Measurements from ENCODE around the gene CLPTM1L.

DNA sequence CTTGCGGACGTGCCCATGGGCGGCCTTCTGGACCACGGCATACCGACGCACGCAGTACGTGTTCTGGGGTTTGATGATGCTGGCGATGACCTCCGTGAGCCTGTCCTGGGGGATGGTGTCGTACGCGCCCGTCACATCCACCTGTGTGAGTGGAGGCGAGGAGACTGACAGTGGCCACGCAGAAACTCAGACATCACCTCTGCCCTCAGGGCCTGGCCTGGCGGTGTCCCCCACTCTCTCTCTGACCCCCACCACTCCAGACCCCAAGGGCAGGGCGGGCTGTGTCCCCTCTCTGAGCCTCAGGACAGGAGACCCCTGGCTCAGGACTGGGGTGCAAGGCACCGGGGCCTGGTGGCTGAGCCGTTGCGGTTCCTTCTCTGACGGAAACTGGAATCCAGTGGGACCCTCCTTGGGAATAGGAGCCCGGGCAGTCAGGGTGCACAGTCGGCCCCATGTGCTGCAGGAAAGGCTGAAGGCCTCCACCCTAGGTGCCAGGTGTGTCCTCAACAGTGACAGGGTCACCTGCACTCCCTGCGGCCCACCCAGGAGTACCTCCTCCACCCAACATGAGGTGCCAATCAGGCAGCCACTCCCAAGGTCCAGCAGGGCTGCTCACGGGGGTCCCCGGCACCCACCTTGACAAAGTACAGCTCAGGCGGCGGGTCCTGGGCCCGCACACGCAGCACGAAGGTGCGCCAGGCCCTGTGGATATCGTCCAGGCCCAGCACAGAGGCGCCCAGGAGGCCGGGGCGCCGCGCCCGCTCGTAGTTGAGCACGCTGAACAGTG, 66.0 kb downstream of the CLPTM1L start:
- TF ChIP-seq RAD21 (conservative IDR thresholded peaks at IDR 0.05) (no peak), POLR2AphosphoS5 (IDR thresholded peaks at IDR 0.05) (no peak), EP300 (conservative IDR thresholded peaks at IDR 0.05; ENCODE audit: poor library complexity, severe bottlenecking) (no peak), EZH2 (IDR thresholded peaks at IDR 0.05; ENCODE audit: borderline replicate concordance, insufficient read depth, low read length, poor library complexity, severe bottlenecking) (no peak)
- TF ChIP-seq, protein P1, sequence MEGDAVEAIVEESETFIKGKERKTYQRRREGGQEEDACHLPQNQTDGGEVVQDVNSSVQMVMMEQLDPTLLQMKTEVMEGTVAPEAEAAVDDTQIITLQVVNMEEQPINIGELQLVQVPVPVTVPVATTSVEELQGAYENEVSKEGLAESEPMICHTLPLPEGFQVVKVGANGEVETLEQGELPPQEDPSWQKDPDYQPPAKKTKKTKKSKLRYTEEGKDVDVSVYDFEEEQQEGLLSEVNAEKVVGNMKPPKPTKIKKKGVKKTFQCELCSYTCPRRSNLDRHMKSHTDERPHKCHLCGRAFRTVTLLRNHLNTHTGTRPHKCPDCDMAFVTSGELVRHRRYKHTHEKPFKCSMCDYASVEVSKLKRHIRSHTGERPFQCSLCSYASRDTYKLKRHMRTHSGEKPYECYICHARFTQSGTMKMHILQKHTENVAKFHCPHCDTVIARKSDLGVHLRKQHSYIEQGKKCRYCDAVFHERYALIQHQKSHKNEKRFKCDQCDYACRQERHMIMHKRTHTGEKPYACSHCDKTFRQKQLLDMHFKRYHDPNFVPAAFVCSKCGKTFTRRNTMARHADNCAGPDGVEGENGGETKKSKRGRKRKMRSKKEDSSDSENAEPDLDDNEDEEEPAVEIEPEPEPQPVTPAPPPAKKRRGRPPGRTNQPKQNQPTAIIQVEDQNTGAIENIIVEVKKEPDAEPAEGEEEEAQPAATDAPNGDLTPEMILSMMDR (IDR thresholded peaks at IDR 0.05; ENCODE audit: poor library complexity, severe bottlenecking), result no peak

All from neural cell (in vitro differentiated cells).